Activated naive CD8-positive, alpha-beta T cell (primary cell): ENCODE data around the gene COL25A1.
A peak's percentile ranks its signal among the peaks of the same experiment; 100 is the strongest.

Experiments used
- H3K27ac Mint-ChIP-seq: one replicate; pipeline ENCODE4 v1.8.0; 2021; ENCODE audit warnings: mixed read lengths
- H3K27me3 Mint-ChIP-seq: one replicate; pipeline ENCODE4 v1.8.0; 2021; ENCODE audit warnings: mixed read lengths
- H3K36me3 Mint-ChIP-seq: one replicate; pipeline ENCODE4 v1.8.0; 2021; ENCODE audit warnings: mixed read lengths
- H3K4me1 Mint-ChIP-seq: one replicate; pipeline ENCODE4 v1.8.0; 2021; ENCODE audit warnings: low read depth, mixed read lengths
- H3K4me3 Mint-ChIP-seq: one replicate; pipeline ENCODE4 v1.8.0; 2021; ENCODE audit warnings: mild to moderate bottlenecking, mixed read lengths
- H3K9me3 Mint-ChIP-seq: one replicate; pipeline ENCODE4 v1.8.0; 2021; ENCODE audit warnings: low read depth, mixed read lengths

Gene COL25A1

DNA sequence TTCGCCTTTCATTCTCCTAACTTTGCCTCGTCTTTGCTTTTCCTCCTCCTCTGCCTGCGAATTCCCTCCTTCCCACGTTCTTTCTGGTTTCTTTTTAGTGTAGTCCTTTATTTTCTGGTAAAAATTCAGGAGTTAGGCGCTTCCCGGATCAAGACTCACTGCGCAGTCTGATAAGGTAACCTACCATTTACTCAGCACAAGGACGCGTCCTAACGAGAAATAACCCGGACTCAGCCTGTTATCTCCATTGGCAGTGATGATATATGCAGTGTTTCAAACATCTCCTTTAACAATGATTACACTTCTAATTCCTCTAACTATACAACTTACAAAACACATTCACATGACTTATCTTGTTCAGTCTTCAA, 539.2 kb downstream of the COL25A1 start:
- Mint-ChIP-seq H3K27me3 (peaks cover 35% of the 10 kb centered on the region), H3K9me3 (no peaks in the 10 kb centered on the region), H3K4me3 (peak overlapping the region; percentile 93), H3K4me1 (peaks cover 10% of the 10 kb centered on the region), H3K36me3 (no peaks in the 10 kb centered on the region), H3K27ac (no peak overlapping the region)

DNA sequence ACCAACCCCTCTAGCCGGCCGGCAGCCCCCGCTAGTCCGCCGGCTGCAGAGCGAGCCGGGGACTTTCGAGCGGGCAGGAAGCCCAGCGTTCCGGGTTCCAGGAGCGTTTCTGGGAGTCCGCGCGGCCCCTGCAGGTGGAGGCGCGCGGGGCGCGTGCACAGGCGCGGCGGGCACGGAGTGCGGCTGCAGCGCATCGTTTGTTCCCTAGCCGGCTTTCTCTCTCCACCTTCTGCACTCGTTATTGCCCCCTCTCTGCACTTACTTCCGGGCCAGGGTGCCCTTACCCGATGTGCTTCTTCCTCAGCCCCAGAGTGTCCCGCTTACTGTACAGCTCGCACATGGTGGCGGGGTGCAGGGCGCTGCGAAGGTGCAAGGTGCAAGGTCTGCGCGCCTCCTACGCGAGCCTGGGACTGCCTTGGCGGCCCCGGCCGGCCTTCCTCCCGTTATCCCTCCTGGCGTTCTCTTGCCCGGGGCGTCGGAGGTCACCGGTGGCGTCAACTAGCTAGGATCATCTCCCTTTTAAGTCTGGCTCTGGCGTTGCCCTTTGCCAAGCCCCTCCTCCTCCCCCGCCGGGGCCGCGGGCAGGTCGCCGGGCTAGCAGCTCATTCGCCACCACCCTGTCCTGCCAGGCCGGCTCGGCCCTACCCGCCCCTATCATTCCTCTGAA, 539.8 kb downstream of the COL25A1 start, which contains the start of gene ETNPPL:
TSS of gene ETNPPL (minus strand) at position 495 of the 667 bp plus-strand sequence. CDS start at position 340, 155 bp downstream.
- no peak within 1 kb of the TSS for H3K27ac Mint-ChIP-seq
- H3K27me3 Mint-ChIP-seq = peaks cover 35% of the 10 kb centered on the region
- peak within 1 kb of the TSS; percentile 93 for H3K4me3 Mint-ChIP-seq
- peaks cover 10% of the 10 kb centered on the region for H3K4me1 Mint-ChIP-seq
- H3K36me3 Mint-ChIP-seq = no peaks in the 10 kb centered on the region
- no peaks in the 10 kb centered on the region for H3K9me3 Mint-ChIP-seq
